SK-N-SH (cell line): Measurements from ENCODE around the gene IL1RL2. TPM values are rescaled to one million over a fixed set of nuclear protein-coding genes. Genes with fewer than 3 reads are reported as not detected.

Experiments
- CTCF ChIA-PET: fragments of 300-600, 350-600 bp; formaldehyde crosslinking; extraction: SDS; loops from one replicate; lab custom pipeline; 2021; lab: Yijun Ruan, JAX
- POLR2A ChIA-PET: fragments of 350-600 bp; sonication (Branson Sonifier 250); formaldehyde crosslinking; extraction: SDS; loops from one replicate; lab custom pipeline; 2020; ENCODE audit warnings: antibody characterized with exemption, inconsistent platforms; lab: Yijun Ruan, JAX
- DNase-seq: peaks from one replicate; pipeline ENCODE4 v3.0.0; 2012
- H2AFZ ChIP-seq: fragments of 200-600 bp; sonication (generic); 2 replicates; pipeline ENCODE4 v1.8.1; 2016; ENCODE audit warnings: antibody characterized with exemption, mild to moderate bottlenecking, low read depth
- H3F3A ChIP-seq: fragments of 200-600 bp; sonication (generic); replicated peaks from 2 replicates; pipeline ENCODE3; 2016; ENCODE audit warnings: antibody characterized with exemption, mild to moderate bottlenecking; ENCODE audit not compliant: insufficient read depth
- H3K27ac ChIP-seq, 2 experiments: fragments of 200-500 bp in 1 of 2; fragments of 200-600 bp in 1 of 2; sonication (Bioruptor generic) in 1 of 2; sonication (generic), shearing (Covaris generic) in 1 of 2; 2 replicates each; pipeline versions ENCODE4 v1.5.1 to v1.6.1; 2014 to 2016; ENCODE audit warnings: low read depth in 2 of 2, inconsistent platforms in 1 of 2, low read length in 1 of 2, mild to moderate bottlenecking in 1 of 2, mixed read lengths in 1 of 2
- H3K27me3 ChIP-seq: fragments of 200-600 bp; sonication (generic), shearing (Covaris generic); 2 replicates; pipeline ENCODE4 v1.6.1; 2016; ENCODE audit warnings: mixed run types; ENCODE audit not compliant: insufficient read depth
- H3K36me3 ChIP-seq, 2 experiments: fragments of 200-500 bp in 1 of 2; fragments of 200-600 bp in 1 of 2; sonication (Bioruptor generic) in 1 of 2; sonication (generic) in 1 of 2; replicated peaks in 1 of 2; 2 replicates each; pipeline versions ENCODE3 to v1.5.1; 2014 to 2016; ENCODE audit warnings: low read length in 1 of 2, mild to moderate bottlenecking in 1 of 2; ENCODE audit not compliant: insufficient read depth in 2 of 2, control insufficient read depth in 1 of 2
- H3K4me1 ChIP-seq, 2 experiments: fragments of 200-500 bp in 1 of 2; fragments of 200-600 bp in 1 of 2; sonication (Bioruptor generic) in 1 of 2; sonication (generic), shearing (Covaris generic) in 1 of 2; 2 replicates each; pipeline versions ENCODE4 v1.5.1 to v1.6.1; 2014 to 2016; ENCODE audit warnings: low read depth in 1 of 2, low read length in 1 of 2, mixed run types in 1 of 2; ENCODE audit not compliant: insufficient read depth in 2 of 2, control insufficient read depth in 1 of 2
- H3K4me2 ChIP-seq: fragments of 200-600 bp; sonication (generic), shearing (Covaris generic); 2 replicates; pipeline ENCODE4 v1.6.1; 2017; ENCODE audit warnings: mixed run types
- H3K4me3 ChIP-seq, 2 experiments: fragments of 200-500 bp in 1 of 2; fragments of 200-600 bp in 1 of 2; sonication (Bioruptor generic) in 1 of 2; sonication (generic), shearing (Covaris generic) in 1 of 2; 2 replicates each; pipeline versions ENCODE4 v1.5.1 to v1.8.1; 2014 to 2016; ENCODE audit warnings: low read depth in 2 of 2, inconsistent platforms in 1 of 2, low read length in 1 of 2, mild to moderate bottlenecking in 1 of 2, mixed read lengths in 1 of 2, moderate library complexity in 1 of 2
- H3K79me2 ChIP-seq: fragments of 200-600 bp; sonication (generic); 2 replicates; pipeline ENCODE4 v1.8.1; 2017; ENCODE audit warnings: mild to moderate bottlenecking; ENCODE audit not compliant: insufficient read depth
- H3K9ac ChIP-seq: fragments of 200-600 bp; sonication (generic); 2 replicates; pipeline ENCODE4 v1.6.1; 2017; ENCODE audit warnings: mixed run types
- H3K9me2 ChIP-seq: fragments of 200-600 bp; sonication (generic); 2 replicates; pipeline ENCODE4 v1.6.1; 2017; ENCODE audit warnings: mixed run types
- H3K9me3 ChIP-seq: fragments of 200-600 bp; sonication (generic); 2 replicates; pipeline ENCODE4 v1.6.1; 2017; ENCODE audit warnings: mixed run types, mild to moderate bottlenecking, moderate library complexity
- H4K20me1 ChIP-seq: fragments of 200-600 bp; sonication (generic); 2 replicates; pipeline ENCODE4 v1.6.1; 2017; ENCODE audit warnings: mild to moderate bottlenecking, mixed run types; ENCODE audit not compliant: insufficient read depth
- EP300 ChIP-seq, 2 experiments: IDR thresholded peaks; 2 replicates each; pipeline versions ENCODE4 v1.4.0 to v1.6.1; 2012; ENCODE audit warnings: borderline replicate concordance in 1 of 2, low read depth in 1 of 2, low read length in 1 of 2
- EZH2phosphoT487 ChIP-seq: fragments of 200-600 bp; sonication (generic); IDR thresholded peaks from 2 replicates; pipeline ENCODE4 v1.6.1; 2017; ENCODE audit warnings: low read depth, mixed run types, mild to moderate bottlenecking, antibody characterized with exemption, moderate library complexity, borderline replicate concordance
- FOSL2 ChIP-seq: IDR thresholded peaks from 2 replicates; pipeline ENCODE4 v1.4.0; 2012; ENCODE audit warnings: low read depth, mild to moderate bottlenecking, moderate library complexity, borderline replicate concordance
- GATA2 ChIP-seq: sonication (generic); formaldehyde crosslinking; IDR thresholded peaks from 2 replicates; pipeline ENCODE4 v1.5.0; 2020; ENCODE audit warnings: mild to moderate bottlenecking, missing genetic modification reagents
- JUND ChIP-seq: IDR thresholded peaks from 2 replicates; pipeline ENCODE4 v1.4.0; 2012
- MEF2A ChIP-seq: IDR thresholded peaks from 2 replicates; pipeline ENCODE4 v1.4.0; 2012; ENCODE audit warnings: low read depth, borderline replicate concordance
- NRF1 ChIP-seq: IDR thresholded peaks from 2 replicates; pipeline ENCODE4 v1.6.1; 2012; ENCODE audit warnings: low read depth, mild to moderate bottlenecking, low read length
- POLR2AphosphoS5 ChIP-seq: IDR thresholded peaks from 2 replicates; pipeline ENCODE4 v1.6.1; 2012; ENCODE audit warnings: low read depth, low read length
- RXRA ChIP-seq: IDR thresholded peaks from 2 replicates; pipeline ENCODE4 v1.4.0; 2012; ENCODE audit warnings: low read depth, mild to moderate bottlenecking, borderline replicate concordance
- SIN3A ChIP-seq: IDR thresholded peaks from 2 replicates; pipeline ENCODE4 v1.6.1; 2012; ENCODE audit warnings: low read depth, mild to moderate bottlenecking, low read length, moderate library complexity, borderline replicate concordance
- TCF12 ChIP-seq: IDR thresholded peaks from 2 replicates; pipeline ENCODE4 v1.4.0; 2012
- YY1 ChIP-seq: IDR thresholded peaks from 2 replicates; pipeline ENCODE4 v1.4.0; 2012; ENCODE audit warnings: low read depth, mild to moderate bottlenecking
- WGBS: methylation state at CpG from one replicate; pipeline ENCODE4 v1.1.6; 2017; ENCODE audit warnings: low lambda C conversion rate; 5-methylcytosine and 5-hydroxymethylcytosine counted together
- polyA plus RNA-seq, 3 experiments: library from polyadenylated mRNA; depleted of rRNA; stranded (reverse); fragments of >200 nt; gene quantifications; 2 replicates each; pipeline ENCODE4 v1.2.3, GENCODE V29; 2012
- TF ChIP-seq, protein P1 (sequence below): IDR thresholded peaks from 2 replicates; pipeline ENCODE4 v1.4.0; 2012; ENCODE audit warnings: low read depth, borderline replicate concordance
- TF ChIP-seq, protein P2 (sequence below): IDR thresholded peaks from 2 replicates; pipeline ENCODE4; 2012
- TF ChIP-seq, protein P3 (sequence below): fragments of 150-350 bp; IDR thresholded peaks from 2 replicates; pipeline ENCODE4 v1.6.1; 2017; ENCODE audit warnings: antibody characterized with exemption, low read length, low read depth, borderline replicate concordance
- TF ChIP-seq, protein P4 (sequence below): IDR thresholded peaks from 2 replicates; pipeline ENCODE4 v1.4.0; 2012; ENCODE audit warnings: low read depth

IL1RL2 gene
- polyA plus RNA-seq, 1 of the 3 experiments (the other 2 are of a cell fraction): 0.05 TPM

DNA sequence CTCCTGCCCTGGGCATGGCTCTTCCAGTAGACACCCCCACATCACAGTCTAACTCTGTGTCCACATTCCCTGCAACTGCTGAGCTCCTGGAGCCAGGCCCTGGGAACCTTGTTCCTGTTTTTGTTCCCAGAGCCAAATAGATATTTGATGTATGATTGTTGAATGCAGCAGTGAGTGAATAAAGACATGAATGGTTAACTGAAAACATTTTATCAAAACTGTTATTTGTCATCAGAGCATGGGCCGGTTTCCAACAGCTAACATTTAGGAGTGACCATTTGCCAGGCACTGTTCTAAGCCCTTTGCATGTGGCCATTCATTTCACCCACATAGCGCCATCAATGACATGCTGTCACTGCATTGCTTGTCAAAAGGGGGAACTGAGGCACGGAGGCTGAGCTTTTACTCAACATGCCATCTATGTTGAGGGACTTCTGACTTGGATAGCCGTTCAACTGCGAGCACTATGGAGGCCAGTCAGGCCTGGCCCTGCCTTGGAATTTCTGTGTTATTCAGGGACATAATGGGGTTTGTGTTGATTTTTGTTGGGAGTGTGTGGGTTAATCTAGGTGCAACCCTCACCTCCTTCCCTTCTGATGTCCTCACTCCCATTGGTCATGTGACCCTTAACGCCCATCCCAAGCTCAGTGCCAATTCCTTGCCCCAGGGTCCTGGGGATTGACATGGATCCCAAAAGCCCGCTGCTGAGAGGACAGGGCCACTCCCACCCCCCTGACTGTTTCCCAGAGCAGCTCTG lies 31.7 kb upstream of the IL1RL2 start:
- no peak overlapping the region for H3K9ac ChIP-seq
- 65% methylated on average over 7 of the region's 7 CpGs for WGBS
- no peaks in the 10 kb centered on the region for H3K79me2 ChIP-seq
- H3K36me3 ChIP-seq: peaks cover 0 to 14% of the 10 kb centered on the region in 2 experiments
- no peaks in the 10 kb centered on the region for H4K20me1 ChIP-seq
- H3K9me2 ChIP-seq: no peaks in the 10 kb centered on the region
- no peak overlapping the region for H3K4me2 ChIP-seq
- CTCF ChIA-PET: interaction anchor here (1.4 to 1.5 kb wide), 2 partner anchors 9 to 135 kb away, joined by 3 to 7 read pairs; no protein-coding TSS in a partner anchor
- no peak overlapping the region for H3K27ac ChIP-seq
- H3K9me3 ChIP-seq: no peaks in the 10 kb centered on the region
- POLR2A ChIA-PET: no interaction called here
- TF ChIP-seq EZH2phosphoT487 (no peak), SIN3A (no peak), JUND (no peak)
- H3K4me3 ChIP-seq: no peak overlapping the region
- H3K4me1 ChIP-seq: no peaks in the 10 kb centered on the region
- no peaks in the 10 kb centered on the region for H3K27me3 ChIP-seq
- peaks cover 5% of the 10 kb centered on the region for H3F3A ChIP-seq
- DNase-seq: no peak
- H2AFZ ChIP-seq: no peak overlapping the region

DNA sequence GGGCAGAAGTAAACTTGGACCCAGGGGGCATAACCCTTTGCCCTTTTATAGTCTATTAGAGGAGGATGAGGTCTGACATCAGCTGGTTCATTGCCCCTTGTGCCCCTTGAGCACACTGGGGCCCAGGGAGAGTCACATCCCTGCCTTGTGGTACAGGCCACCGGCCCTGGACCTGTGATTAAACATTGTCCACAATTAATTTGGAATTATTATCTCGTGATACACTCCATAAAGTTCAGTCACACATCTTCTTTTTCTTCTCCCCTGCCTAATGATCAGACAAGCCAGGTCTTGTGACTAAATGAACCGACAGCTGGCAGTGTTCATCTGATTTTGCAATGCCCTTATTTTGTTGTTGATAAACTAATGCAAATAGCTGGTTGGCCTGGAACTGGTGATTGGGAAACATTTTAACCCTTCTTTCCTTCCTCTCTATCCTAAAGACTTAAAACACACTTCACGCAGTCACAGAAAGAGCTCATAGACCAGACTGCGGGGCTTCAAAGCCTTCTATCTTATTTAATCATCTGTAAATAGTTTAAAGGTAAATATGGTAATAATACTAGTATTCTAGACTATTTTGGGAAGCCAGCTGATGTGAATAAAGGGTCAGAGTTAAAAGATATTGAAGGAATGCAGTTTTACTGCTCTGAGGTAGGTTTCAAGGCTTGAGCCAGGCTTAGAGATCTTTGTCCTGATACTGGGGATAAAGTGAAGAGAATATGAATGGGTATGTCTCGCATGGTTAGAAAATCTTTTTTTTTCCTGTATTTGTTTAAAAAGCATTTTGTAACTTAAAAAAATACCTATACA lies 30.9 kb upstream of the IL1RL2 start:
- H3K9me3 ChIP-seq: no peaks in the 10 kb centered on the region
- no peak overlapping the region for H3K4me3 ChIP-seq
- no peak overlapping the region for H3K9ac ChIP-seq
- H3F3A ChIP-seq: peaks cover 5% of the 10 kb centered on the region
- no peaks in the 10 kb centered on the region for H3K9me2 ChIP-seq
- no peak overlapping the region for H2AFZ ChIP-seq
- H4K20me1 ChIP-seq: no peaks in the 10 kb centered on the region
- TF ChIP-seq FOSL2 (no peak), EP300 (IDR thresholded peaks at IDR 0.05; ENCODE audit: borderline replicate concordance in 1 of 2, low read depth in 1 of 2, low read length in 1 of 2) (no peak), RXRA (no peak), TCF12 (no peak), EZH2phosphoT487 (no peak), NRF1 (no peak), POLR2AphosphoS5 (no peak), MEF2A (no peak), GATA2 (no peak), YY1 (no peak)
- TF ChIP-seq, protein P1, sequence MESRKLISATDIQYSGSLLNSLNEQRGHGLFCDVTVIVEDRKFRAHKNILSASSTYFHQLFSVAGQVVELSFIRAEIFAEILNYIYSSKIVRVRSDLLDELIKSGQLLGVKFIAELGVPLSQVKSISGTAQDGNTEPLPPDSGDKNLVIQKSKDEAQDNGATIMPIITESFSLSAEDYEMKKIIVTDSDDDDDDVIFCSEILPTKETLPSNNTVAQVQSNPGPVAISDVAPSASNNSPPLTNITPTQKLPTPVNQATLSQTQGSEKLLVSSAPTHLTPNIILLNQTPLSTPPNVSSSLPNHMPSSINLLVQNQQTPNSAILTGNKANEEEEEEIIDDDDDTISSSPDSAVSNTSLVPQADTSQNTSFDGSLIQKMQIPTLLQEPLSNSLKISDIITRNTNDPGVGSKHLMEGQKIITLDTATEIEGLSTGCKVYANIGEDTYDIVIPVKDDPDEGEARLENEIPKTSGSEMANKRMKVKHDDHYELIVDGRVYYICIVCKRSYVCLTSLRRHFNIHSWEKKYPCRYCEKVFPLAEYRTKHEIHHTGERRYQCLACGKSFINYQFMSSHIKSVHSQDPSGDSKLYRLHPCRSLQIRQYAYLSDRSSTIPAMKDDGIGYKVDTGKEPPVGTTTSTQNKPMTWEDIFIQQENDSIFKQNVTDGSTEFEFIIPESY: no peak
- TF ChIP-seq, protein P2, sequence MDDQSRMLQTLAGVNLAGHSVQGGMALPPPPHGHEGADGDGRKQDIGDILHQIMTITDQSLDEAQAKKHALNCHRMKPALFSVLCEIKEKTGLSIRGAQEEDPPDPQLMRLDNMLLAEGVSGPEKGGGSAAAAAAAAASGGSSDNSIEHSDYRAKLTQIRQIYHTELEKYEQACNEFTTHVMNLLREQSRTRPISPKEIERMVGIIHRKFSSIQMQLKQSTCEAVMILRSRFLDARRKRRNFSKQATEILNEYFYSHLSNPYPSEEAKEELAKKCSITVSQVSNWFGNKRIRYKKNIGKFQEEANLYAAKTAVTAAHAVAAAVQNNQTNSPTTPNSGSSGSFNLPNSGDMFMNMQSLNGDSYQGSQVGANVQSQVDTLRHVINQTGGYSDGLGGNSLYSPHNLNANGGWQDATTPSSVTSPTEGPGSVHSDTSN: no peak
- TF ChIP-seq, protein P3, sequence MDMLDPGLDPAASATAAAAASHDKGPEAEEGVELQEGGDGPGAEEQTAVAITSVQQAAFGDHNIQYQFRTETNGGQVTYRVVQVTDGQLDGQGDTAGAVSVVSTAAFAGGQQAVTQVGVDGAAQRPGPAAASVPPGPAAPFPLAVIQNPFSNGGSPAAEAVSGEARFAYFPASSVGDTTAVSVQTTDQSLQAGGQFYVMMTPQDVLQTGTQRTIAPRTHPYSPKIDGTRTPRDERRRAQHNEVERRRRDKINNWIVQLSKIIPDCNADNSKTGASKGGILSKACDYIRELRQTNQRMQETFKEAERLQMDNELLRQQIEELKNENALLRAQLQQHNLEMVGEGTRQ: no peak
- TF ChIP-seq, protein P4, sequence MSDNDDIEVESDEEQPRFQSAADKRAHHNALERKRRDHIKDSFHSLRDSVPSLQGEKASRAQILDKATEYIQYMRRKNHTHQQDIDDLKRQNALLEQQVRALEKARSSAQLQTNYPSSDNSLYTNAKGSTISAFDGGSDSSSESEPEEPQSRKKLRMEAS: no peak
- H3K27ac ChIP-seq: no peak overlapping the region
- H3K79me2 ChIP-seq: no peaks in the 10 kb centered on the region
- H3K27me3 ChIP-seq: no peaks in the 10 kb centered on the region
- H3K4me2 ChIP-seq: no peak overlapping the region
- peaks cover 0 to 17% of the 10 kb centered on the region in 2 experiments for H3K36me3 ChIP-seq
- DNase-seq: no peak
- 66% methylated on average over 6 of the region's 6 CpGs for WGBS
- no peaks in the 10 kb centered on the region for H3K4me1 ChIP-seq
- CTCF ChIA-PET: interaction anchor here (0.8 to 1.5 kb wide), 3 partner anchors 10 to 136 kb away, joined by 3 to 7 read pairs (median 3); no protein-coding TSS in a partner anchor
- POLR2A ChIA-PET: no interaction called here
